K562 (cell line): Measurements from ENCODE around the gene CERCAM. TPM values are rescaled to one million over a fixed set of nuclear protein-coding genes. Genes with fewer than 3 reads are reported as not detected.

ENCODE experiments used
- ATF6 ChIP-seq: sonication (generic); formaldehyde crosslinking; IDR thresholded peaks from 2 replicates; pipeline ENCODE4 v1.4.0; 2020; ENCODE audit warnings: mild to moderate bottlenecking, missing genetic modification reagents
- BCL6 ChIP-seq: fragments of 250-450 bp; sonication (Bioruptor Pico); IDR thresholded peaks from 2 replicates; pipeline ENCODE4 v1.4.0; 2020
- CBX1 ChIP-seq: sonication (generic); IDR thresholded peaks from 2 replicates; pipeline ENCODE4 v1.6.1; 2016; ENCODE audit warnings: antibody characterized with exemption, low read depth, mild to moderate bottlenecking
- FOXK2 ChIP-seq, 2 experiments: fragments of 450-650 bp; IDR thresholded peaks in 1 of 2; conservative IDR thresholded peaks in 1 of 2; 2 replicates each; pipeline ENCODE4 v1.6.1; 2016; ENCODE audit warnings: low read depth in 2 of 2, mild to moderate bottlenecking in 1 of 2
- GTF2B ChIP-seq: IDR thresholded peaks from 2 replicates; pipeline ENCODE4 v1.6.1; 2011; ENCODE audit not compliant: insufficient read length; ENCODE audit errors: extremely low read depth
- HNRNPL ChIP-seq: fragments of 200-400 bp; formaldehyde crosslinking; IDR thresholded peaks from 2 replicates; pipeline ENCODE4 v1.6.1; 2017; ENCODE audit warnings: low read depth, mild to moderate bottlenecking, low read length
- NFIC ChIP-seq: fragments of 450-650 bp; IDR thresholded peaks from 2 replicates; pipeline ENCODE4 v1.6.1; 2017; ENCODE audit warnings: mild to moderate bottlenecking, inconsistent platforms
- NR3C1 ChIP-seq: sonication (generic); formaldehyde crosslinking; IDR thresholded peaks from 2 replicates; pipeline ENCODE4 v1.8.1; 2022; ENCODE audit warnings: missing genetic modification reagents
- PHF20 ChIP-seq: fragments of 450-650 bp; IDR thresholded peaks from 2 replicates; pipeline ENCODE4 v1.6.1; 2018; ENCODE audit not compliant: partially characterized antibody
- PHTF2 ChIP-seq: fragments of 250-450 bp; sonication (Bioruptor Pico); IDR thresholded peaks from 2 replicates; pipeline ENCODE4 v1.5.0; 2021; ENCODE audit warnings: mild to moderate bottlenecking
- POLR2AphosphoS5 ChIP-seq: IDR thresholded peaks from 2 replicates; pipeline ENCODE4 v1.6.1; 2011; ENCODE audit warnings: mild to moderate bottlenecking, low read depth, low read length, moderate library complexity; ENCODE audit not compliant: control insufficient read depth, insufficient read depth
- STAT6 ChIP-seq: sonication (generic); formaldehyde crosslinking; IDR thresholded peaks from 2 replicates; pipeline ENCODE4 v1.8.1; 2023; ENCODE audit warnings: mild to moderate bottlenecking, missing genetic modification reagents
- TFAM ChIP-seq: fragments of 250-450 bp; sonication (Bioruptor Pico); conservative IDR thresholded peaks from 2 replicates; pipeline ENCODE4 v1.5.0; 2021; ENCODE audit warnings: mild to moderate bottlenecking, moderate library complexity
- THRA ChIP-seq: fragments of 450-650 bp; IDR thresholded peaks from 2 replicates; pipeline ENCODE4 v1.6.1; 2017; ENCODE audit warnings: mild to moderate bottlenecking, moderate library complexity
- WHSC1 ChIP-seq: IDR thresholded peaks from one replicate; pipeline ENCODE4 v1.6.1; 2012; ENCODE audit warnings: low read length, control low read depth, inconsistent platforms
- ZBTB1 ChIP-seq: sonication (generic); formaldehyde crosslinking; IDR thresholded peaks from 2 replicates; pipeline ENCODE4 v1.8.1; 2023; ENCODE audit warnings: missing genetic modification reagents, low read depth, mild to moderate bottlenecking, borderline replicate concordance
- ZNF143 ChIP-seq: sonication (generic); formaldehyde crosslinking; IDR thresholded peaks from 2 replicates; pipeline ENCODE4 v1.9.0; 2022; ENCODE audit warnings: mild to moderate bottlenecking, missing genetic modification reagents
- ZNF175 ChIP-seq: fragments of 200-800 bp; sonication (Bioruptor generic); IDR thresholded peaks from 2 replicates; pipeline ENCODE4 v1.6.1; 2016; ENCODE audit warnings: low read depth, mild to moderate bottlenecking, missing genetic modification characterization, missing compliant biosample characterization
- ZNF224 ChIP-seq: sonication (generic); formaldehyde crosslinking; IDR thresholded peaks from 2 replicates; pipeline ENCODE4 v1.8.0; 2022; ENCODE audit warnings: mild to moderate bottlenecking, missing genetic modification reagents
- ZNF408 ChIP-seq: fragments of 250-450 bp; sonication (Bioruptor Pico); IDR thresholded peaks from 2 replicates; pipeline ENCODE4 v1.4.0; 2020; ENCODE audit warnings: low read depth, mild to moderate bottlenecking, moderate library complexity
- polyA plus RNA-seq, 8 experiments: library from polyadenylated mRNA; depleted of rRNA in 4 of 8; stranded (reverse) in 5 of 8; unstranded in 3 of 8; fragments of >200 nt; fragmentation: Nextera tagmentation in 2 of 8; fragmentation: Illumina TruSeq in 1 of 8; extraction: Ambion mirVana in 2 of 8; extraction: Trizol in 1 of 8; gene quantifications; 2 replicates each; pipeline versions ENCODE4 v1.2.1 to v1.2.3, GENCODE V29; 2011 to 2014; ENCODE audit warnings: inconsistent platforms in 1 of 8, missing spikeins in 1 of 8
- total RNA-seq, 7 experiments: library from RNA; depleted of rRNA in 6 of 7; stranded (reverse); fragments of >200 nt in 6 of 7; fragmentation: Illumina TruSeq in 2 of 7; extraction: Trizol in 2 of 7; gene quantifications; 2 replicates each; pipeline versions ENCODE4 v1.2.1 to v1.2.3, GENCODE V29; 2011 to 2021; ENCODE audit warnings: low replicate concordance in 1 of 7

The CERCAM gene
- total and polyA plus RNA-seq, 9 of the 15 experiments (the other 6 are each of a cell fraction or from before 2014, with no cell fraction given), result 0.75 to 24.0 (median 18.0) TPM

- TF ChIP-seq BCL6 (CRISPR knock-in tag) (no peak), PHTF2 (CRISPR knock-in tag) (no peak), ZNF224 (CRISPR knock-in tag) (no peak), NR3C1 (no peak), ZNF143 (CRISPR knock-in tag) (no peak), ZNF175 (CRISPR knock-in tag) (no peak), NFIC (peak; percentile 37; the same call in 1 of the 2 replicates), ZBTB1 (no peak; the same call in 1 of the 2 replicates), PHF20 (no peak), WHSC1 (no peak), CBX1 (no peak), STAT6 (no peak), THRA (no peak), TFAM (CRISPR knock-in tag) (no peak), POLR2AphosphoS5 (peak; percentile 80), HNRNPL (peak; percentile 60; the same call in 1 of the 2 replicates), GTF2B (no peak), ZNF408 (CRISPR knock-in tag) (no peak), FOXK2 (conservative IDR thresholded peaks at IDR 0.05 in 1 of 2, IDR thresholded peaks at IDR 0.05 in 1 of 2; ENCODE audit: low read depth in 2 of 2) (peak in 1 of 2 experiments; percentile 44; a peak in 3 of 4 replicates), ATF6 (no peak)
These were observed 35.4 kb downstream of the CERCAM start, which contains the start of gene ODF2 (continued) for GRCh38 chr9:128455849-128456612.
